ENCODE data around the gene SKA3.
"Not testable (repeated sequence)": the region's sequence is repeated elsewhere in the genome, so short reads cannot be mapped to it uniquely, and the experiment has no call there.

The SKA3 gene

DNA sequence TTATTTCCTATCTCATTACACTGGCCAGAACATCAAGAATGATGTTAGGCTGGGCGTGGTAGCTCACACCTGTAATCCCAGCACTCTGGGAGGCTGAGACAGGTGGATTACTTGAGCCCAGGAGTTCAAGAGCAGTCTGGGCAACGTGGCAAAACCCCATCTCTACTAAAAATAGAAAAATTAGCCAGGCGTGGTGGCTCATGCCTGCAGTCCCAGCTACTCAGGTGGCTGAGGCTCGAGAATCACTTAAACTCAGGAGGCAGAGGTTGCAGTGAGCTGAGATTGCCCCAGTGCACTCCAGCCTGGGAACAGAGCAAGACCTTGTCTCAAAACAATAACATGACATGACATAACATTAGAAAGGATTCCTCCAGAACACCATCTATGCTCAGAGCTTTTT, 10.7 kb downstream of the SKA3 start:
- DNase-seq (ENCODE audit: low spot score), result not testable (repeated sequence)

GRCh38 chr13:21164631-21165030, 11.7 kb downstream of the SKA3 start:
- DNase-seq (ENCODE audit: low spot score), result no peak

GRCh38 chr13:21152251-21152899, 24.0 kb downstream of the SKA3 start:
- DNase-seq (ENCODE audit: low spot score), result no peak

- DNase-seq (ENCODE audit: low spot score), result no peak
Measured at GRCh38 chr13:21150013-21150412, 26.3 kb downstream of the SKA3 start.

DNA sequence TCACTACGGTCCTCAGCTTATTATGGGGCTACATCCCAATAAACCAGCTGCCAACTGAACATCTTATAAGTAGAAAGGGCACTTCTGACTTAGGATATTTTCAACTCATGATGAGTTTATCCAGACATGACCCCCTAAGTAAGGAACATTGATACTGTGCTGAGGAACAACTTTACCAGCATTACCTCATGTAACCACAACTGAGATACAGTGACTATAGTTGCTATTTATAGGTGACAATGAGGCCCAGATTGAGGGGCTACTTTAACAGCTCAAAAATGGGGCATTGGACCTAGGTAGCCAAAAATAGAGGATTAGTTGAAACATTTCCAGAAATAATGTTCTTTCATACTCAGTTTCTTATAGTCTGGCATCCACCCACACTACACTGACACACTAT, 26.8 kb downstream of the SKA3 start:
- no peak for DNase-seq (ENCODE audit: low spot score)

- no peak for DNase-seq (ENCODE audit: low spot score)
Measured at GRCh38 chr13:21148557-21149258, 27.6 kb downstream of the SKA3 start.

- no peak for DNase-seq (ENCODE audit: low spot score)
Measured at GRCh38 chr13:21147827-21148226, 28.5 kb downstream of the SKA3 start.

GRCh38 chr13:21142766-21143165, 33.6 kb downstream of the SKA3 start:
- no peak for DNase-seq (ENCODE audit: low spot score)

- no peak for DNase-seq (ENCODE audit: low spot score)
Measured at GRCh38 chr13:21139374-21139773, 37.0 kb downstream of the SKA3 start.

DNA sequence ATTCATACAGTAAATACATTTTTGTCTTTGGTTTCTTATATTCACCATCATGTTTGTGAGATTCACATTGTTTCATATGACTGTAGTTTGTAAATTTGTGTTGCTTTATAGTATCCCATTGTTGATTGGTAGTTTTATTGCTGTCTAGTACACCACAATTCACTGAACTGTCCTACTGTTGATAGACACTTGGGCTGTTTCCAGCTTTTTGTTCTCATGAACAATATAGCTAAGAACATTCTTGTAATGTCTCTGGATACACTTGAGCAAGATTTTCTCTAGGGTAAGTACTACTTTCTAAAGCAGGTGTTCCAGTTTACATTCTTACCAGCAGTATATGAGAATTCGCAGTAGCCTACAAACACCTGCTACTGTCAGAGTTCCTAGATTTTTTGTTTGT, 37.8 kb downstream of the SKA3 start:
- DNase-seq (ENCODE audit: low spot score), result no peak

DNA sequence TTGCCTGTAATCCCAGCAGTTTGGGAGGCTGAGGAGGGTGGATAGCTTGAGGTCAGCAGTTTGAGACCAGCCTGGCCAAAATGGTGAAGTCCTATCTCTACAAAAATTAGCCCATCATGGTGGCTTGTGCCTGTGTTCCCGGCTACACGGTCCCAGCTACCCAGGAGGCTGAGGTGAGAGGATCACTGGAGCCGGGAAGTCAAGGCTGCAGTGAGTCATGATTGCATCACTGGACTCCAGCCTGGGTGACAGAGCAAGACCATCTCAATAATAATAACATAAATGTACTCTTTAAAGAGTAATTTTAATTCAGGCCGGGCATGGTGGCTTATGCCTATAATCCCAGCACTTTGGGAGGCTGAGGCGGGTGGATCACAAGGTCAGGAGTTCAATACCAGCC, 38.7 kb downstream of the SKA3 start:
- DNase-seq (ENCODE audit: low spot score), result no peak

GRCh38 chr13:21135833-21136232, 40.5 kb downstream of the SKA3 start:
- not testable (repeated sequence) for DNase-seq (ENCODE audit: low spot score)

GRCh38 chr13:21134475-21134874, 41.9 kb downstream of the SKA3 start:
- DNase-seq (ENCODE audit: low spot score), result no peak

DNA sequence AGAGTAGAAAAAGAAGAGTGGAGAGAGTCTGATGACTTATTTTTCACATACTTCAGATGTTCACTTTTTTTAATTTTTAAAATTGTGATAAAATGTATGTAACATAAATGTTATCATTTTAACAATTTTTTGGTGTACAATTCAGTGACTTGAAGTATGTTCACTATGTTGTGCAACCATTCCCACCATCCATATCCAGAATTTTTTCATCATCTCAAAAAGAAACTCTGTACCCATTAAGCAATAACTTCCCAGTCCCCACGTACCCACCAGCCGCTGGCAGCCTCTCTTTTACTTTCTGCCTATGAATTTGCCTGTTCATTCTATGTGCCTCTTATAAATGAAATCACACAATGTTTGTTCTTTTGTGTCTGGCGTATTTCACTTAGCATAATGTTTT, 43.3 kb downstream of the SKA3 start:
- no peak for DNase-seq (ENCODE audit: low spot score)

DNA sequence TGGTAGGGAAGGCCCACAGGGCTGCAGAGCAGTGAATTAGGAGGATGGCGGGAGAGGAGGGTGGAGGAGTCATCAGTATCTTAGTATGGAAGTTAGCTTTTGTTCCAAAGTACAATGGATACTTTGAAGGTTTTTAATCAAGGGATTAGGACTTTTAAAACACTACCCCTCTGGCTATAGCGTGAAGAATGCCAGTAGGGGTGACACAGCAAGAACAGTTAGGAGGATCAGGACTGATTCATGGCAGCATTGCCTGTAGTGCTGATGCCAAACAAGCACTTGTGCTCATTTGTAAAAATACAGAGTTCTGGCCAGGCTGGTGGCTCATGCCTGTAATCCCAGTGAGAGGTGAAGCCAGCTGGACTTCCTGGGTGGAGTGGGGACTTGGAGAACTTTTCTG, 46.2 kb downstream of the SKA3 start:
- no peak for DNase-seq (ENCODE audit: low spot score)

DNA sequence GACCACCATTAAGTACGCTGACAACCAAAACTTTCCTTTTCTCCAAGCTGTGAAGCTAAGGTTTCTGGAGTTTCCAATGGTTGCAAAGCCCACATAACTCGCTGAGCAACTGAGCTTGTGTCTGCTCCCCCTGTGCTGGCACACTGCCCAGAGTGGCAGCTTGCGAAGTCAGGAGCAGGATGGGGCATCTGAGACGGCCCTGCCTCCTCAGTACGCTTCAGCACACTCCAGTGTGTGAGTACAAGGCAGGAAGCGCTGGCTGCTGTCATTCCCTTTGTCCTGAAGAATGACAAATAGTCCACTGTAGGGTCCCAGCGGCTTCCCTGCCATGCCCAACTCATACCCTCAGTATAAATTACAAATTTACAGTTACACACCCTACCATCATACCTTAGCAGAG, 51.5 kb downstream of the SKA3 start:
- DNase-seq (ENCODE audit: low spot score), result peak; percentile 24

DNA sequence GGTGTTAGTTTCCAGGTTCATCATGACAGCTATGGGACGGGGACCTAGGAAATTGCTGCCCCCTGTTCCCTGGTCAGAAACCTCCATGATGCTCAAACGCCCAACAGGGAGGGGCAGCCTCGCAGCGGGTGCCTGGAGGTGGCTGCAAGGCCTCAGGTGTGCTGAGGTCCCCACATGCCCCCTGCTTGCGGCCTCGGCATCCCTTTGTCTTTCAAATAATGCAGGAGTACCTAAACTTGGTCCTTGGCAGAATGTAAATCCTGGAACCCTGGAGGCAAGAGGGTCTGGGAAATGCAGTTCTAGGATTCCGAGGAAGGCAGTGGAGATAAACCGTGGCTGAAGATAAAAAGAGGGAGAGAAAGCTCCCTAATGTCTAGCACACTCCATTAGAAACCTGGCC, 52.4 kb downstream of the SKA3 start:
- no peak for DNase-seq (ENCODE audit: low spot score)

GRCh38 chr13:21121616-21122015, 54.7 kb downstream of the SKA3 start:
- no peak for DNase-seq (ENCODE audit: low spot score)

GRCh38 chr13:21120191-21120590, 56.2 kb downstream of the SKA3 start:
- no peak for DNase-seq (ENCODE audit: low spot score)

DNA sequence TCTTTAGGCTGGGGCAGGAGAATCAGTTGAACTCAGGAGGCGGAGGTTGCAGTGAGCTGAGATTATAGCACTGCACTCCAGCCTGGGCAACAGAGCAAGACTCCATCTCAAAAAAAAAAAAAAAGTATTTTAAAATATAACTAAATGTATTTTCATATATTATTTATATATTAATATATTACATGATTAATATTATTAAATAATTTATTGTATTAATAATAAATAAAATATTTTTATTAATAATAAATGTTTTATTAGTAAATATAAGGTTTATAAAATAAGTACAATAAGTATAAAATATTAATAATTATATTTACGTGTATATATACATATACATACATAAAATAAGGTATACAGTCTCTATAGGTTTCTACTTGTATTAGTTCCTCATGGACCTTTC, 56.8 kb downstream of the SKA3 start:
- DNase-seq (ENCODE audit: low spot score), result no peak

GRCh38 chr13:21118180-21118579, 58.2 kb downstream of the SKA3 start:
- DNase-seq (ENCODE audit: low spot score), result no peak

DNA sequence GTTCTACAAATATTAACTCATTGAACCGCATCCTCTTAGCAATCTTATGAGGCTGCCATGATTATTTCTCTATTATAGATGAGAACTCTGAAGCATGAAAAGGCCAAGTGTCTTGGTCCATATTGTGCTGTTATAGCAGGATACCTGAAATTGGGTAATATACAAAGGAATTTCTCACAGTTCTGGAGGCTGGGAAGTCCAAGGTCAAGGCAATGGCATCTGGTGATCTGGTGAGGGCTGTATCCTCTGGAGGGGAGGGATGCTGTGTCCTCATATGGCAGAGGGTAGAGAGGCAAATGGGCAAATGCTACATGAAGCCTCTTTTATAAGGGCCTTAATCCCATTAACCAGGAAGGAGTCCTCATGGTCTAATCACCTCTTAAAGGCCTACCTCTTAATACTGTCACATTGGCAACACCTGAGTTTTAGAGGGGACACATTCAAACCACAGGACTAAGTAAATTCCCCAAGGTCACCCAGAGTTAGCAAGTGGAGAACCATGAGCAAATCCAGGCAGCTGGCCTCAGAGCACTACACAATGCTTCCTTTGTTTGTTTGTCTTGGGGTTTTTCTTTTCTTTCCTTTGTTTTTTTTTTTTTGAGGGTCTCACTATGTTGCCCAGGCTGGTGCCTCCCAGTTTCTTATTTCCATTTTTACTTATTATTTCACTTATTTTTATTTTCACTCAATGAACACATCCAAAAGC, 59.1 kb downstream of the SKA3 start:
- no peak for DNase-seq (ENCODE audit: low spot score)

GRCh38 chr13:21116141-21116540, 60.2 kb downstream of the SKA3 start:
- no peak for DNase-seq (ENCODE audit: low spot score)
